IPS DF 4.7 (cell line): Measurements from ENCODE around the gene NEURL2.
"Not testable (repeated sequence)": the region's sequence is repeated elsewhere in the genome, so short reads cannot be mapped to it uniquely, and the experiment has no call there.

Experiments used
- DNase-seq: peaks from one replicate; pipeline ENCODE4 v3.0.0-alpha.2; 2013; ENCODE audit warnings: low spot score; ENCODE audit errors: extremely low read depth

The NEURL2 gene, protein sequence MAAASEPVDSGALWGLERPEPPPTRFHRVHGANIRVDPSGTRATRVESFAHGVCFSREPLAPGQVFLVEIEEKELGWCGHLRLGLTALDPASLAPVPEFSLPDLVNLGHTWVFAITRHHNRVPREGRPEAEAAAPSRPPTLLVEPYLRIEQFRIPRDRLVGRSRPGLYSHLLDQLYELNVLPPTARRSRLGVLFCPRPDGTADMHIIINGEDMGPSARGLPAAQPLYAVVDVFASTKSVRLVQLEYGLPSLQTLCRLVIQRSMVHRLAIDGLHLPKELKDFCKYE

DNA sequence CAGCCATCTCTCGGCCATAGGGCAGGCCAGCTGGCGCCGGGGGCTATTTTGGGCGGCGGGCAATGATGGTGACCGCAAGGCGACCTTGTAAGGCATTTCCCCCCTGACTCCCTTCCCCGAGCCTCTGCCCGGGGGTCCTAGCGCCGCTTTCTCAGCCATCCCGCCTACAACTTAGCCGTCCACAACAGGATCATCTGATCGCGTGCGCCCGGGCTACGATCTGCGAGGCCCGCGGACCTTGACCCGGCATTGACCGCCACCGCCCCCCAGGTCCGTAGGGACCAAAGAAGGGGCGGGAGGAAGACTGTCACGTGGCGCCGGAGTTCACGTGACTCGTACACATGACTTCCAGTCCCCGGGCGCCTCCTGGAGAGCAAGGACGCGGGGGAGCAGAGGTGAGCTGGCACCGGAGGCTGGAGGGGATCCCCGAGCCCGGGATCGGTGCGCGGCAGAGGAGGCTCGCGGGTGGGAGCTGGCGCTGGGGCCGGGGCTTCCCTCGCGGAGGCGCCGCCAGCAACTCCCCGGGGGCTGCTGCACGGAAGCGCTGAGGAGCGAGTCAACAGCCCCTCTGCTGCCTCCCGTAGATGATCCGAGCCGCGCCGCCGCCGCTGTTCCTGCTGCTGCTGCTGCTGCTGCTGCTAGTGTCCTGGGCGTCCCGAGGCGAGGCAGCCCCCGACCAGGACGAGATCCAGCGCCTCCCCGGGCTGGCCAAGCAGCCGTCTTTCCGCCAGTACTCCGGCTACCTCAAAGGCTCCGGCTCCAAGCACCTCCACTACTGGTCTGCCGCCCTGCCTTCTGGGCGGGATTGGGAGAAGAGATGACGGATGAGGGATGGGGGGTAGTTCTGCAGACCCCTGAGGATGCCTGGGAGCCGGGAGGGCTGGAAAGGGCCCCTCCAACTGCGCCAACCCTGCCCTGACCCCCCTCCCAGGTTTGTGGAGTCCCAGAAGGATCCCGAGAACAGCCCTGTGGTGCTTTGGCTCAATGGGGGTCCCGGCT is at the start of gene NEURL2, which contains the start of gene CTSA:
Gene NEURL2, minus strand, starts transcription at position 224 of the 999 bp plus-strand sequence. Its CDS starts 217 bp downstream, at position 7.
Gene CTSA, plus strand, starts transcription at position 351 of the 999 bp plus-strand sequence. Its CDS starts 234 bp downstream, at position 585.
- DNase-seq = no peak

DNA sequence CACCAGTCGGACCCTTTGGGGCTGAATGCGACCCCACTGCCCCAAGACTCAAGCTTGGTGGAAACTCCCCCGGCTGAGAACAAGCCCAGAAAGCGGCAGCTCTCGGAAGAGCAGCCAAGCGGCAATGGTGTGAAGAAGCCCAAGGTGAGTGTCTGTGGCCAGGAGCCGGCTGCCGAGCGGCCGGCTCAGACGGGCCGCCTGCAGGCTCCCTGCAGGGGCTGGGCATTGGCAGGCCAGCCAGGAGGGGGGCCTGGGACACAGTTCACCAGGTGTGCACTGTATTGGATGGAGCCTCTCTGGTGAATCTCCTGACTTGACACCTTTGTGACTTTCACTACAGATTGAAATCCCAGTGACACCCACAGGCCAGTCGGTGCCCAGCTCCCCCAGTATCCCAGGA is 49.5 kb upstream of the NEURL2 start:
- no peak for DNase-seq

DNA sequence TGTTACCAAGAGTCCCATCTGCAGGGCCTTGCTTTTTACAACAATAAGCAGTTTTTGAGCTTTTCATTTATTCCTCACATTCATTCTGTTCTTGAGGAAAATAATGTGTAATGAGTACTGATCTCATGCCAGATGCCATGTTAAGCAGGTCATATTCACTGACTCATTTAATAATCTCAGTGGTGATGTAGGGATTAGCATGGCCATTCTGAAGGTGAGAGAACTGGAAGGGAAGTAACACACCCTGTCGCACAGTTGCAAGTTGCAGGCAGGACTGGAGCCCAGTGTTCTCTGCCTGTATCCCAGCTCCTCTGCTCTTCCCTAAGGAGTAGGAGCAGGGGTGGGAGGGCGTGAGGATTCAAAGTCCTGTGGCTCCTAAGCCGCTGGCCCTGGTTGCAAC is 49.0 kb upstream of the NEURL2 start:
- no peak for DNase-seq

DNA sequence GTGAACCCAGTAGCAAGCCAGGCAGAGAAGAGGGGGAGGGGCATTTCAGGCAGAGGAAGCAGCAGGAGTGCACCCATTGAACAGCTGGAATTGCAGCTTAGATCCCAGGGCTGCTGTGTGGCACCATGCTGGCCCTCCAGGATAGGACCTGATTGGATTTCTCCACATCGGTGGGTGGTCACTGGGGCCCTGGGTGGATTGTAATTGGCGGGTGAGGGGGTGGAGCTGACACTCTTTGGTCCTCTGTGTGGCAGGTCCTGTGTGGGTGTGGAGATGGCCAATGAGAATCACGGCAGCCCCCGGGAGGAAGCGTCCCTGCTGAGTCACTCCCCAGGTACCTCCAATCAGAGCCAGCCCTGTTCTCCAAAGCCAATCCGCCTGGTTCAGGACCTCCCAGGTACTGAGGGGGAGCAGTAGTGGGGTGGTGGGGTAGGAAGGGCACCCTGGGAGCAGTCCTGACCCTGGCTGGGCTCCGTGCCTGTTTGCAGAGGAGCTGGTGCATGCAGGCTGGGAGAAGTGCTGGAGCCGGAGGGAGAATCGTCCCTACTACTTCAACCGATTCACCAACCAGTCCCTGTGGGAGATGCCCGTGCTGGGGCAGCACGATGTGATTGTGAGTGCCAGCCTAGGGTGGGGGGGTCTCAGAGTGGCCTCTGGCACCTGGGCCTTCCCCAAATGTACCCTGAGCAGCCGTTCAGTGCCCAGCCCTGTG is 47.9 kb upstream of the NEURL2 start:
- no peak for DNase-seq

DNA sequence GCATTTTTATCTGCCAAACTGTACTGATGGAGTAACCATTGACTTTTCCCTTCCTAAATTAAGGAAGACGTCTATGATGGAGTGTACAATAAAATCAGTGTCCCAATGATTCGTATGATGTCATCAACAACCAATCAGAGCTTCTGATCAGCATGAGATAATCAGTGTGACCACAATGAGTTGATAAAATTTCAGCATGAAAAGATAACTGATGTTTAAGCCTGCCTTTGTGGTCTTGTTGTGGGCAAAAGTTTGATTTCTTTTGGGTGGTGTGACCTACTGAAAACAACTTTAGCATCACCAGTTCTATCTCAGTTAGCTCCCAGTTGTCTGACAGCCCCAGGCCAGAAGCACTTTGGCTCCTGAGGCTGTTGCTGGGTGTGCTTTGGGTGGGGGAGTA is 46.8 kb upstream of the NEURL2 start:
- DNase-seq = no peak

DNA sequence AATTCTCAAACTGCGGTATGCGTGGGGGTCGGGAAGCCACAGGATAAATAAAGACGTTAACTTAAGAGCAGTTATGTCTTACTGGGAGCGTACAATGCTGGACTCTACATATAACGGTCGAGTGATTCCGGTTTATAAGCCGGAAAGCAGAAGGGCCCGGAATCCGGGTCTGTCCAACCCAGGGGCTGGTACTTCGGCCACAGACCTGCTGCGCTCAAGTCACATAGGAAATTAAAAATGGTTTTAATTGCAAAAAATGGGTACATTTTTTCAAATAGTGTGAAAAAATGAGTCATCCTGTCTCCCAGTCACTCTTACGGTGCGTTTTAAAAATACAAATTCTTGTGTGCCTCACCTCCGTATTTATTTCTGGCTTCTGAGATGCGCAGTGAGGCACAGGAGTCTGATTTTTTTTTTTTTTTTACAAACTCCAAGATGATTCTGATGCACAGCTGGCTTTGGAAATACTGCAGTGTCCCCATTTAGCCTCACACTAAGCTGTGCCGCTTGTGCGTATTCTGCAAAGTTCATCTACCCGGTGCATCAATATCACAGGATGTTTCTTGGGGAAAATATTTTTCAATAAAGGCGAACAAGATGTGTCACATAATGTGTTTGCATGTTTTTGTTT is 44.5 kb upstream of the NEURL2 start:
- no peak for DNase-seq

DNA sequence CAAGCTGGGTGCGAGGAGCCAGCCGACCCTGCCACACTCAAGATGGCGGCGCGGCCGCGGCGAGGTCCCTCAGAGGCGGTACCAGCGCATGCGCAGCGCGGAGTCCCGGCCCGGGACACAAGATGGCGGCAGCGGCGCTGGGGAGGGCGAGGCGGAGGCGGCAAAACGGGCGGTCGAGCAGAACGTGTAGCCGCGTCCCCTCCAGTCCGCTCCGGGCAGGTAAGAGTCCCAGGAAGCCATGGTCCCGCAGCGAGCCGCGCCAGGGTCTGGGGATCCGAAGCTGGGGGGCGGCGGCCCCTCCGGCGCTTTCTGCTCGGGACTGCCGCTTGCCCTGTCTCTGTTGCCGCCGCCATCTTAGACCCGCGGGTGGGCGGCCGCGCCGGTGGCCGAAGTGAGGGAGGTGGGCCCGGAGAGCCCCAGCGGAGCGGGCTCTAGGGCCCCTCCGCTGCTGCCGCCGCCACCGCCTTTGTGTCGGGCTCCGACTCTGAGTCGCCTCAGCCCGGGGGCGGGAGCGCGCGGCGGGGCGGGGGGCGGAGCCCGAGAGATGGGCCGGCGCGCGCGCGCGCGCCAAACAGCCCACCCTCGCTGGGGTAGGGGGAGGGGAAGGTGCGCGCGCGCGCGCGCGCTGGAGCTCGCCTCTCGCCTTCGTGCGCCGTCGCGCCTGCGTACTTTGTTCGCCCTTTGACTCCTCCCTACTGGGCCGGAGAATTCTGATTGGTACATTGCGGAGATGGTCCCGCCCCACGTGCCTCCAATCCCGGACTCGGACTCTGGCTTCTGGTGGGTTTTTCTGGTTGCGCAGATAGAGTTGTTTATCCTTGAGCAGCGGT is 43.8 kb upstream of the NEURL2 start, which contains the start of gene PCIF1:
Gene PCIF1, plus strand, starts transcription at position 98 of the 830 bp plus-strand sequence. CDS start 4,317 bp downstream, outside the sequence.
- DNase-seq = no peak

DNA sequence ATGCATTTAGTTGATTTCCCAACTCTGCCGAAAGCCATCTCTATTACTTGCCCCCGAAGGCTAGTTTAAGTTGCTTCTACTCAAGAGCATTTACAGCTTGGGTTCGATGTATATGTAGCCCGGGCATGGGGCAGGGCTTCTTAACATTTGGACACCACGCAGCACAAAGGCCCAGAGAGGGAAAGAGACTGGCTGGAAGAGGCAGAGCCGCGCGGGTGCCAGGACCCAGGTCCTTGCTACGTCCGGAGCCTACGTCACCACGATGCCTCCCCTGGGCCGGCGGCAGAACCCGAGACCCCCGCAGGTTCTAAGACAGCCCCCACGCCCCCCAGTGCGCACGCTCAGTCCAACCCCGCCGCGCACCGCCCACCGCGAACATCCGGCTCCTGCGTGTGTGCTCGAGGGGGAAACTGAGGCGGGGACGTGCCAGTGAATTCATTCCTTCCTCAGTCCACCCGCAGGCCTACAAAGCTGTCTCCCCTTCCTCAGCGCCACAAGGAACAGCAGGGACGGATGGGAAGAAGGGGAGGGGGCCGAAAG is 43.1 kb upstream of the NEURL2 start:
- no peak for DNase-seq

DNA sequence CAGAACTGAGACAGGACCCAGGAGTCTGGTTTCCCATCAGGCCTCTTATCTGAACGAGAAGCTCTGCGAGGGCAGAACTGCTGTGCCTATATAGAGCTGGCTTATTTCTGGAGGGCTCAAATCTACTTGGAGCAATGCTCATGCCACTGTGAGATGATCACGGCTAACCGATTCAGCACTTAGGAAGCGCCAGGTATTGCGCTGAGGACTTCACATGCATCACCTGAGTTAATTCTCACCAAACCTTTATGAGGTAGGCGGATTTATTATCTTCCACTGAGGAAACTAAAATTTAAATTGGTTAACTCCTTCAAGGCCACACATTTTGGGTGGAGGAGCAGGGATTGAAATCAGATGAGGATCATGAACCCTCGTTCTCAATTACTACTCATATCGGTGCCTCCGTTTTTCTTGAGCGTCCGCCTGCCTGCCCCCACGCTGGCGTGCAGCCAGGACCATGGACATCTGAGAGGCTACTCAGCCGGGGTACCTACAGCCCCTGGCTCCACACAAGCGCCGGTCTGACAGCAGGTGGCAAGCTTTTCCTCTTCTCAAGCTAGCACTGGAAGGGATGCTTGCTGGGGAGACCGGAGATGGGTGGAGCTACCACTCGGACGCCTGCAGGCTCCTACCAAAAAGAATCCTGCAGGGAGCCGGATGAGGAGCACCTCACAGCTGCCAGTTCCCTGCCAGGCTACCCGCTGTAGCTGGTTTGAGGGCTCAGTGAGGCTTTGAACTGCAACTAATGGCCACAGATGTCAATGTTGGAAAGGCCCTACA is 42.4 kb upstream of the NEURL2 start:
- DNase-seq = no peak

DNA sequence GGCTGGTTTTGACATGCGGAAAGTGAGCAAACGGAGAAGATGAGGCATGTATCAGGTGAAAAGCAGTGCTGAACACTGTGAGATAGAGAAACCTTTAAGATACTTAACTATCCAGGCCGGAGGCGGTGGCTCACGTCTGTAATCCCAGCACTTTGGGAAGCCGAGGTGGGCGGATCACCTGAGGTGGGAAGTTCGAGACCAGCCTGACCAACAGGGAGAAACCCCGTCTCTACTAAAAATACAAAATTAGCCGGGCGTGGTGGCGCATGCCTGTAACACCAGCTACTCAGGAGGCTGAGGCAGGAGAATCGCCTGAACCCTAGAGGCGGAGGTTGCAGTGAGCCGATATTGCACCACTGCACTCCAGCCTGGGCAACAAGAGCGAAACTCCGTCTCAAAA is 40.7 kb upstream of the NEURL2 start:
- not testable (repeated sequence) for DNase-seq

DNA sequence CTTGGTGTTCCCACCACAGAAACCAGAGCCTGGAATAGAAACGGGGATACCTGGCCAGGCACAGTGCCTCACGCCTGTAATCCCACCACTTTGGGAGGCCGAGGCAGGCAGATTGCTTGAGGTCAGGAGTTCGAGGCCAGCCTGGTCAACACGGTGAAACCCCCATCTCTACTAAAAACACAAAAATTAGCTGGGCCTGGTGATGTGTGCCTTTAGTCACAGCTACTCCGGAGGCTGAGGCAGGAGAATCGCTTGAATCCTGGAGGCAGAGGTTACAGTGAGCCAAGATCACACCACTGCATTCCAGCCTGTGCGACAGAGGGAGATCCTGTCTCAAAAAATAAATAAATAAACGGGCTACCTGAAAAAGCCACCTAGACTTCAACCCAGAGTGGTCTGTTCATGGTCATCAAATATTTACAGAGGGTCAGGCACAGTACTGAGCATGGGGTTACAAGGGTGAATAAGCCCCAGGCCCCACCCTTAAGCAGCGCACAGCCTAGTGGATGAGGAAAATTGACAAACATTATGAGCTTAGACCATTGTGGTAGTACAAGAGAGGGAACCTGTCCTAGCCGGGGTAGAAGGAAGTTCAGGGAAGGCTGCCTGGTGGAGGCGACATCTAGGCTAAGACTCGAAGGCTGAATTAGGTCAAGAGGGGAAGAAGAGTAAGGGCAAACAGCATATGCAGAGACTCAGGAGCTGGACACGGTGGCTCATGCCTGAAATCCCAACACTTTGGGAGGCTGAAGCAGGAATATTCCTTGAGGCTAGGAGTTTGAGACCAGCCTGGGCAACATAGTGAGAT is 36.3 kb upstream of the NEURL2 start:
- no peak for DNase-seq

DNA sequence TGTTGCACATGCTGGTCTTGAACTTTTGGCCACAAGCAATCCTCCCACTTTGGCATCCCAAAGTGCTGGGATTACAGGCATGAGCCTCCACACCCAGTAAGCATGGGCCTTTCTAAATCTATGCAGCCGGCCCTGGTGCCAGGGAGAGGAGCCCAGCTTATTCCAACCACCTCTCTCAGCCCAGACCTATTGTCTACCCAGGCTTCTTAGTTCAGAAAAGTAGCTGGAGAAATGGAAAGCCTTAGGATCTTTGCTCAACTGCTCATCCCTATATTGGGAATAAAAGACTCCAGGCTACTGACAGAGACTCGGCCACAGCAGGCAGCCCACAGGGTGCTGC is 35.7 kb upstream of the NEURL2 start:
- DNase-seq = no peak

DNA sequence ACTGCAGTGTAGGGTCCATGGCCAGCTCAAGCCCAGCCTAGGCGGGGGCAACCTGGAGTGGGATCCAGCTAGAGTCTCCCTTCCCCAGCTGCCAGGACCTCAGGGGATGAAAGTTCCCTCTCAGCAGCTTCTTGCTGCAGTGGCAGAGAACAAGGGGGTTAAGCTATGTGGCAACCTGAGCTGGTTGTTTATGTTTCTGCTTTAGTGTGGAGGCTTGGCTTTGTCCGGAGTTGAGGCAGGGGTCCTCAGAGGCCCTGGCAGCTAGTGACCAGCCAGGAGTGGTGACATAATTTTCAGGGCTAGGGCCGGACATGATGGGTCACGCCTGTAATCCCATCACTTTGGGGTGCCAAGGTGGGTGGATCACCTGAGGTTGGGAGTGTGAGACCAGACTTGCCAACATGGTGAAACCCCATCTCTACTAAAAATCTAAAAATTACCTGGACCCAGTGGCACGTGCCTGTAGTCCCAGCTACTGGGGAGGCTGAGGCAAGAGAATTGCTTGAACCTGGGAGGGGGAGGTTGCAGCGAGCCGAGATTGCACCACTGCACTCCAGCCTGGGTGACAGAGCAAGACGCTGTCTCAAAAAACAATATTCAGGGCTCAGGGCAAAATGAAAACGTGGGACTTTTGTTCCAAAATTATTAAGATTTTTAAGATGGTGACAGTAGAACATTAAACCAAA is 35.0 kb upstream of the NEURL2 start:
- DNase-seq = no peak

DNA sequence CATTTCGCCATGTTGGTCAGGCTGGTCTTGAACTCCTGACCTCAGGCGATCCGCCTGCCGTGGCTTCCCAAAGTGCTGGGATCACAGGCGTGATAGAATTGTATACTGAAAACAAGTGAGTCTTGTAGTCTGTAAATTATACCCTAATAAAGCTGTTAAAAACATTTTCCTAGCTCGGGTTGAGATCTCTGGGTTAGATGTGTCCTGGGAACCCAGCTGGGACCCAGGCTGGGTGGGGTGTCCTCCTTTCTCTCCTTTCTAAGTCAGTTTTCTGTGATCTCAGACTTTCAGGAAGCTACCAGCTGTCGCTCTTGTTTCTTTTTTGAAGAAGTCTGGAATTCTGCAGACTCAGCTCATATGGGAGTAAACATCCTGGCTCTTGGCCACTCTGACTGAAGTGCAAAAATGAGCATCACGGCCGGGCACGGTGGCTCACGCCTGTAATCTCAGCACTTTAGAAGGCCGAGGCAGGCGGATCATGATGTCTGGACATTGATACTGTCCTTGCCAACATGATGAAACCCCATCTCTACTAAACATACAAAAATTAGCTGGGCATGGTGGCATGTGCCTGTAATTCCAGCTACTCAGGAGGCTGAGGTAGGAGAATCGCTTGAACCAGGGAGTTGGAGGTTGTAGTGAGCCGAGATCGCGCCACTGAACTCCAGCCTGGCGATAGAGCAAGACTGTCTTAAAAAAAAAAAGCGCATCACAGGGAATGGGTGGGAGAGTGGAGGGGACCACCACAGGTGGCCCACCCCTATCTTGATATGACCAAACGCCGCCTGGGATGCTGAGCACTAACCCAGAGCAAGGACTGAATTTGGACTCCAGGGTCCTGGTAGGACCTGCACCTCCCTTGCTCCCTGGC is 33.6 kb upstream of the NEURL2 start:
- DNase-seq = no peak

DNA sequence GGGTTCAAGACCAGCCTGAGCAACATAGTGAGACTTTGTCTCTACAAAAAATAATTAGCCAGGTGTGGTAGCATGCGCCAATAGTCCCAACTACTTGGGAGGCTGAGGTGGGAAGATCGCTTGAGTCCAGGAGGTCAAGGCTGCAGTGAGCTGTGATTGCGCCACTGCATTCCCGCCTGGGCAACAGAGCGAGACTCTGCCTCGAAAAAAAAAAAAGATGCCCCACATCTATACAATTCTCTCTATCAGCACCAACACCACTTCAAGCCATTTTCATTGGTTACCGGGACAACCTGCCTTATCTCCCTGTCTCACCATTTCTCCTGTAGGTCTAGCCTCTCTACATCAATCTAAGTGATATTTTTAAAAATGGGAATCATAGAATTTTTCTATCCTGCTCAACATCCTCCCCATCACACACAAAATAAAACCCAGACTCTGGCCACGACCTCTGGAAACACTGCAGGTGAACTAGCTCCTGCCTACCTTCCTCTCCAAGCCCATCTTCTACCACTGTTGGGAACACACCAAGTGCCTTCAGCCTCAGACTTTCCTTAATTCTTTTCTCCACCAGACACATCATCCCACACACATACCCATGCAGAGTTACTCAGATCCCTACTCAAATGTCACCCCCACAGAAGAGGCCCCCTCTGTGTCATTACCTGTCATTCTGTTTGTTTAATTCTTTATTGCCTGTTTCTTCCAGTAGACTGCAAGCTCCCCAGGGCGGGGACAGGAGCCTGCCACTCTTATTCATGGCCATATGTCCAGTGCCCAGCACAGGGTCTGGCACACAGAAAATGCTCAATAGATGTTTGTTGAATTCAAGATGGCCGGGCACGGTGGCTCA is 30.6 kb upstream of the NEURL2 start:
- no peak for DNase-seq
